Heart left ventricle (tissue), 16 donors: ENCODE results near the gene OR1N2. TPM values are rescaled to one million over a fixed set of nuclear protein-coding genes. Genes with fewer than 3 reads are reported as not detected.
"Not testable (repeated sequence)": the region's sequence is repeated elsewhere in the genome, so short reads cannot be mapped to it uniquely, and the experiment has no call there.

Source experiments
- ATAC-seq, 4 donors: fragments of 200-7000 bp; cut with Tn5 transposase; one replicate each; pipeline ENCODE4 v1.9.1; 2020 to 2022; ENCODE audit warnings: moderate library complexity in 4 of 4, mild to moderate bottlenecking in 3 of 4, moderate number of reproducible peaks in 1 of 4
- DNase-seq, 5 donors: peaks; one replicate each; pipeline ENCODE4 v3.0.0-alpha.2; 2020
- H3K27ac ChIP-seq, 12 donors: fragments of 200-600 bp; sonication (generic) in 4 of 12; one replicate each; pipeline versions ENCODE4 v1.5.0 to v1.8.0; 2016 to 2022; ENCODE audit warnings: mild to moderate bottlenecking in 2 of 12
- H3K27me3 ChIP-seq, 9 donors: fragments of 200-600 bp; sonication (generic) in 2 of 9; one replicate each; pipeline versions ENCODE4 v1.5.1 to v1.8.0; 2016 to 2022; ENCODE audit warnings: mild to moderate bottlenecking in 3 of 9
- H3K36me3 ChIP-seq, 9 donors: fragments of 200-600 bp; sonication (generic) in 2 of 9; one replicate each; pipeline versions ENCODE4 v1.5.0 to v1.8.0; 2018 to 2022; ENCODE audit warnings: mild to moderate bottlenecking in 2 of 9
- H3K4me1 ChIP-seq, 12 donors: fragments of 200-600 bp; sonication (generic) in 4 of 12; one replicate each; pipeline versions ENCODE4 v1.5.0 to v1.8.0; 2016 to 2022; ENCODE audit warnings: mild to moderate bottlenecking in 3 of 12
- H3K4me3 ChIP-seq, 12 donors: fragments of 200-600 bp; sonication (generic) in 4 of 12; one replicate each; pipeline versions ENCODE4 v1.5.0 to v1.8.0; 2017 to 2022; ENCODE audit warnings: mild to moderate bottlenecking in 9 of 12, moderate library complexity in 4 of 12
- H3K9me3 ChIP-seq, 12 donors: fragments of 200-600 bp; sonication (generic) in 4 of 12; one replicate each; pipeline versions ENCODE4 v1.5.0 to v1.8.0; 2016 to 2022; ENCODE audit warnings: mild to moderate bottlenecking in 1 of 12
- POLR2A ChIP-seq, 2 donors: fragments of 450-650 bp; IDR thresholded peaks; one replicate each; pipeline ENCODE4 v1.6.1; 2017; ENCODE audit warnings: antibody characterized with exemption in 2 of 2, mild to moderate bottlenecking in 2 of 2, moderate library complexity in 2 of 2
- WGBS, 4 donors: extraction: QIAGEN DNeasy Blood & Tissue Kit in 2 of 4; methylation state at CpG; one replicate each; pipeline versions ENCODE4 v1.1.5 to v1.1.7; 2013 to 2018; 5-methylcytosine and 5-hydroxymethylcytosine counted together
- intact Hi-C, 10 donors: fragments of 100-400 bp; cut with DNase I; formaldehyde crosslinking; loops; one replicate each; pipeline versions ENCODE4 v1.11.1 to v1.14.2; 2022
- polyA plus RNA-seq, 2 donors: library from polyadenylated mRNA; stranded (reverse); fragments of 200-250 nt; gene quantifications; one replicate each; pipeline ENCODE4 v1.2.3, GENCODE V29; 2013
- total RNA-seq, 9 donors: library from RNA; depleted of rRNA in 2 of 9; stranded (reverse); fragments of >200 nt in 2 of 9; fragmentation: NEBNext Ultra II Directional in 3 of 9; extraction: Animal tissue kit (Norgen Biotek cat#: 25700) in 3 of 9; gene quantifications; one replicate each; pipeline versions ENCODE4 v1.1.0 to v1.2.4, GENCODE V29; 2016 to 2023
- TF ChIP-seq, protein P1 (sequence below), 12 donors: fragments of 200-600 bp; sonication (generic) in 4 of 12; IDR thresholded peaks; one replicate each; pipeline versions ENCODE4 v1.5.0 to v1.8.0; 2018 to 2022; ENCODE audit warnings: antibody characterized with exemption in 12 of 12, mild to moderate bottlenecking in 5 of 12
- donor health status: ischemic (EF 13 %, LVEDD 7.1; RV severe dilation, severe dysfunction).
- donor health status: healthy with polysubstance abuse.
- donor health status: DM: no; HTN: yes; CAD: no.
- donor health status: DM: no; HTN: no; CAD: no.
- donor health status: ischemic (EF 25% LVEDD 6.9; RV normal size, moderate dysfunction).
- donor health status: ischemic (EF 25% LVEDD 5.7; RV mildly dilated, moderate dysfunction).
- donor health status: healthy.
- donor health status: DM: yes; HTN: yes; CAD: no.
- donor health status: ischemic (EF 35%, LVEDD 5.7; RV mildly dilated, moderate dysfunction).
- donor health status: nonischemic (EF 11% LVEDD 7.7; RV severe dilation, severe dysfunction).
- donor health status: DM: yes; HTN: yes; CAD: no.
- donor health status: PGD.
- donor health status: ischemic (EF 29% LVEDD 5.4; RV normal size, mild dysfunction).
- donor health status: nonischemic (EF 23%, LVEDD 6.1; RV moderate dilation, normal function).

The OR1N2 gene
- total and polyA plus RNA-seq, 11 donors: not detected

DNA sequence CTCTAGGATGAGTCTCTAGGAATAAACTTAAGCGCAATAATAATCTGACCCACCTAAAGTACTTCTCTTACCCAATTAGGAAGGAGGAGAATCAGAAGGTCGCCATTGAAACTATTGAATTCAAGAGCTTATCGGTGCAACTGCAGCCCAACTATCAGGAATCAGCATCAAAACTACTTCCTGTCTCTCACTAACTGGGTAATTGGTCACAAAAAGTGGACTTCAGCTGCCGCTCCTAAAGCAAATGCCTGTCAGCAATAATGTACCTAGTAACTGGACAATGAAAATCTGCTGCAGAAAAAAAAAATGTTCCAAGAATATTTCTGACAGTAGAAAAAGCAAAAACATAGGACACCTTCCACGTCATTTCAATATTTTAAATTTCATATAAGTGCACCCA lies 27.0 kb downstream of the OR1N2 start:
- 55 to 67% (median 66%) methylated on average over 5 of the region's 5 CpGs for WGBS, 4 donors
- Histone ChIP-seq H3K36me3 (no peaks in the 10 kb centered on the region), H3K27me3 (no peaks in the 10 kb centered on the region), H3K9me3 (peaks cover 0 to 18% (median 0%) of the 10 kb centered on the region in 12 donors), H3K4me3 (no peak overlapping the region), H3K4me1 (no peaks in the 10 kb centered on the region), H3K27ac (no peak overlapping the region)
- intact Hi-C loops: no loop called here
- DNase-seq: no peak
- no peak for ATAC-seq
- TF ChIP-seq, protein P1, sequence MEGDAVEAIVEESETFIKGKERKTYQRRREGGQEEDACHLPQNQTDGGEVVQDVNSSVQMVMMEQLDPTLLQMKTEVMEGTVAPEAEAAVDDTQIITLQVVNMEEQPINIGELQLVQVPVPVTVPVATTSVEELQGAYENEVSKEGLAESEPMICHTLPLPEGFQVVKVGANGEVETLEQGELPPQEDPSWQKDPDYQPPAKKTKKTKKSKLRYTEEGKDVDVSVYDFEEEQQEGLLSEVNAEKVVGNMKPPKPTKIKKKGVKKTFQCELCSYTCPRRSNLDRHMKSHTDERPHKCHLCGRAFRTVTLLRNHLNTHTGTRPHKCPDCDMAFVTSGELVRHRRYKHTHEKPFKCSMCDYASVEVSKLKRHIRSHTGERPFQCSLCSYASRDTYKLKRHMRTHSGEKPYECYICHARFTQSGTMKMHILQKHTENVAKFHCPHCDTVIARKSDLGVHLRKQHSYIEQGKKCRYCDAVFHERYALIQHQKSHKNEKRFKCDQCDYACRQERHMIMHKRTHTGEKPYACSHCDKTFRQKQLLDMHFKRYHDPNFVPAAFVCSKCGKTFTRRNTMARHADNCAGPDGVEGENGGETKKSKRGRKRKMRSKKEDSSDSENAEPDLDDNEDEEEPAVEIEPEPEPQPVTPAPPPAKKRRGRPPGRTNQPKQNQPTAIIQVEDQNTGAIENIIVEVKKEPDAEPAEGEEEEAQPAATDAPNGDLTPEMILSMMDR (IDR thresholded peaks at IDR 0.05): no peak
- TF ChIP-seq POLR2A (IDR thresholded peaks at IDR 0.05): no peak

DNA sequence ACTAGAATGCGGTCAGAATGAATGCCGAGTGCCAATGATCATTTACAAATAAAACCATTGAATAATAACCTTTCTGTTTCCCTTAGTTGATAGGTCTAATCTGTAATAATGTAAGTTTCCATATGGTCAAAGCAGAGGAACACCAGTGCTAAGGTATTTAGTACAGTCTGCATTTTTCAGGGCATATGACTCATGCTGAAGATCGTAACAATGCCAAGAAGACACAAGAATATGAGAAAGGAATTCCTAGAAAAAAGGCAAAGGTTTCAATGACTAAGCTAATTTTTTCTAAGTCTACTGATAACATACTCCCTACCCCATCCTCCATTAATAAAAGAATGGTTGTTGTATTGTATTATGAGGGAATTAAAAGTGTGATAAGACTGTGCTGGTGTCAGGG lies 27.4 kb downstream of the OR1N2 start:
- no peak for DNase-seq
- no peak for TF ChIP-seq POLR2A (IDR thresholded peaks at IDR 0.05)
- TF ChIP-seq, protein P1 (IDR thresholded peaks at IDR 0.05): no peak
- H3K4me1 ChIP-seq: no peaks in the 10 kb centered on the region
- intact Hi-C loops: no loop called here
- no peaks in the 10 kb centered on the region for H3K36me3 ChIP-seq
- no peaks in the 10 kb centered on the region for H3K27me3 ChIP-seq
- peaks cover 0 to 13% (median 0%) of the 10 kb centered on the region in 12 donors for H3K9me3 ChIP-seq
- WGBS, 4 donors: 78 to 85% (median 81%) methylated on average over 3 of the region's 3 CpGs
- no peak overlapping the region for H3K27ac ChIP-seq
- H3K4me3 ChIP-seq: no peak overlapping the region
- ATAC-seq: no peak

DNA sequence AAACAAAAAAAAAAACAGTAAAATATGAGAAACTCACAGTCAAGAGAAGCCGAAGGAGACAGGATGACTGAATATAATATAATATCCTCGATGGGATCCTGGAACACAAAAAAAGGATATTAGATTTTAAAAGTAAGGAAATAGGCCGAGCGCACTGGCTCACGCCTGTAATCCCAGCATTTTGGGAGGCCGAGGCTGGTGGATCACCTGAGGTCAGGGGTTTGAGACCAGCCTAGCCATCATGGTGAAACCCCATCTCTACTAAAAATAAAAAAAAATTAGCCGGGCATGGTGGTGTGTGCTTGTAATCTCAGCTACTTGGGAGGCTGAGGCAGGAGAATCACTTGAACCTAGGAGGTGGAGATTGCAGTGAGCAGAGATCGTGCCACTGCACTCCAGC lies 30.4 kb downstream of the OR1N2 start, which contains the start of gene OR1L8:
Gene OR1L8 (minus strand): TSS at position 101 of the 400 bp plus-strand sequence. CDS start 14,907 bp downstream, outside the sequence.
- H3K4me1 ChIP-seq, H3K27me3 ChIP-seq, ATAC-seq, H3K4me3 ChIP-seq, H3K36me3 ChIP-seq, DNase-seq, H3K9me3 ChIP-seq, intact Hi-C loops, H3K27ac ChIP-seq: not testable (repeated sequence)
- whole genome bisulfite sequencing, 4 donors: 80 to 84% (median 83%) methylated on average over 8 of the region's 8 CpGs

Other genes with a start within 250 kb of the OR1N2 start
- gene PTGS1, start 182.1 kb upstream of the OR1N2 start, total RNA-seq: 10 to 100 TPM in 2 of 9 donors, 1 to 10 TPM in 7; 2.0 to 24.7 (median 6.3) TPM
- gene PTGS1, start 182.1 kb upstream of the OR1N2 start, polyA plus RNA-seq: 1 to 10 TPM in 1 of 2 donors, under 1 TPM in 1; 0.91 to 6.9 TPM
- not detected for gene OR1J1, start 75.2 kb upstream of the OR1N2 start, total RNA-seq
- not detected for gene OR1J1, start 75.2 kb upstream of the OR1N2 start, polyA plus RNA-seq
- not detected for gene OR1J2, start 42.3 kb upstream of the OR1N2 start, total RNA-seq
- gene OR1J2, start 42.3 kb upstream of the OR1N2 start, polyA plus RNA-seq: not detected
- not detected for gene OR1J4, start 34.0 kb upstream of the OR1N2 start, total RNA-seq
- gene OR1J4, start 34.0 kb upstream of the OR1N2 start, polyA plus RNA-seq: not detected
- gene OR1N1, start 25.8 kb upstream of the OR1N2 start, total RNA-seq: not detected
- not detected for gene OR1N1, start 25.8 kb upstream of the OR1N2 start, polyA plus RNA-seq
- gene OR1L8, start 30.3 kb downstream of the OR1N2 start, total RNA-seq: under 1 TPM in 1 of 9 donors, not detected in 8; 0.25 TPM
- not detected for gene OR1L8, start 30.3 kb downstream of the OR1N2 start, polyA plus RNA-seq
- gene OR1Q1, start 61.6 kb downstream of the OR1N2 start, total RNA-seq: not detected
- gene OR1Q1, start 61.6 kb downstream of the OR1N2 start, polyA plus RNA-seq: not detected
- gene OR1B1, start 104.5 kb downstream of the OR1N2 start, total RNA-seq: not detected
- gene OR1B1, start 104.5 kb downstream of the OR1N2 start, polyA plus RNA-seq: not detected
- not detected for gene OR1L1, start 108.6 kb downstream of the OR1N2 start, total RNA-seq
- gene OR1L1, start 108.6 kb downstream of the OR1N2 start, polyA plus RNA-seq: not detected
- not detected for gene OR1L3, start 122.0 kb downstream of the OR1N2 start, total RNA-seq
- gene OR1L3, start 122.0 kb downstream of the OR1N2 start, polyA plus RNA-seq: not detected
- not detected for gene OR1L4, start 170.9 kb downstream of the OR1N2 start, total RNA-seq
- not detected for gene OR1L4, start 170.9 kb downstream of the OR1N2 start, polyA plus RNA-seq
- not detected for gene OR1L6, start 189.2 kb downstream of the OR1N2 start, total RNA-seq
- gene OR1L6, start 189.2 kb downstream of the OR1N2 start, polyA plus RNA-seq: not detected
- not detected for gene OR5C1, start 235.8 kb downstream of the OR1N2 start, total RNA-seq
- gene OR5C1, start 235.8 kb downstream of the OR1N2 start, polyA plus RNA-seq: not detected
- not detected for gene OR1K1, start 247.0 kb downstream of the OR1N2 start, total RNA-seq
- gene OR1K1, start 247.0 kb downstream of the OR1N2 start, polyA plus RNA-seq: not detected